HEK293 (cell line): ENCODE results near the gene OR4N2.
"Not testable (repeated sequence)": the region's sequence is repeated elsewhere in the genome, so short reads cannot be mapped to it uniquely, and the experiment has no call there.

Source experiments
- CTCF ChIA-PET: fragments of 350-600 bp; formaldehyde crosslinking; extraction: SDS; loops from one replicate; lab custom pipeline; 2021; ENCODE audit warnings: antibody characterized with exemption; lab: Yijun Ruan, JAX
- POLR2A ChIA-PET: fragments of 300-600 bp; formaldehyde crosslinking; extraction: SDS; loops from one replicate; lab custom pipeline; 2020; ENCODE audit warnings: antibody characterized with exemption, inconsistent platforms; lab: Yijun Ruan, JAX
- H3K27ac ChIP-seq: fragments of 200-500 bp; sonication (Bioruptor generic); 2 replicates; pipeline ENCODE4 v1.5.1; 2014; ENCODE audit warnings: low read depth, low read length, control low read depth, inconsistent platforms; ENCODE audit errors: extremely low read depth
- H3K36me3 ChIP-seq, 2 experiments: fragments of 200-500 bp in 1 of 2; sonication (Bioruptor generic) in 1 of 2; 1 replicate in 1 of 2; 2 replicates in 1 of 2; pipeline ENCODE4 v1.5.1; 2014 to 2017; ENCODE audit warnings: inconsistent platforms in 2 of 2, low read length in 2 of 2; ENCODE audit not compliant: control insufficient read depth in 2 of 2, insufficient read depth in 1 of 2
- H3K4me1 ChIP-seq: fragments of 200-500 bp; sonication (Bioruptor generic); 2 replicates; pipeline ENCODE4 v1.5.1; 2014; ENCODE audit warnings: mild to moderate bottlenecking, low read length, inconsistent platforms; ENCODE audit not compliant: control insufficient read depth, insufficient read depth
- H3K4me3 ChIP-seq: 2 replicates; pipeline ENCODE4 v1.5.1; 2011; ENCODE audit warnings: low read depth, mild to moderate bottlenecking, control low read depth, low read length, moderate library complexity
- H3K9me3 ChIP-seq: fragments of 200-500 bp; sonication (Bioruptor generic); 2 replicates; pipeline ENCODE4 v1.5.1; 2014; ENCODE audit warnings: low read depth, low read length, inconsistent platforms; ENCODE audit not compliant: control insufficient read depth, insufficient read depth
- GLI2 ChIP-seq: fragments of 450-650 bp; formaldehyde crosslinking; IDR thresholded peaks from 2 replicates; pipeline ENCODE4; 2017; ENCODE audit warnings: missing biosample characterization, missing genetic modification characterization, low read depth, borderline replicate concordance
- GLIS1 ChIP-seq: fragments of 450-650 bp; formaldehyde crosslinking; IDR thresholded peaks from 2 replicates; pipeline ENCODE4 v1.5.1; 2016; ENCODE audit warnings: missing biosample characterization, missing genetic modification characterization
- HOXA7 ChIP-seq: sonication (generic); formaldehyde crosslinking; IDR thresholded peaks from 2 replicates; pipeline ENCODE4 v1.8.1; 2022; ENCODE audit warnings: missing genetic modification reagents, borderline replicate concordance
- HOXD13 ChIP-seq: sonication (generic); formaldehyde crosslinking; IDR thresholded peaks from 2 replicates; pipeline ENCODE4 v1.8.0; 2022; ENCODE audit warnings: missing genetic modification reagents, borderline replicate concordance
- KLF1 ChIP-seq: fragments of 450-650 bp; formaldehyde crosslinking; IDR thresholded peaks from 2 replicates; pipeline ENCODE4 v1.5.1; 2016; ENCODE audit warnings: missing biosample characterization, missing genetic modification characterization
- KLF16 ChIP-seq: fragments of 450-650 bp; formaldehyde crosslinking; IDR thresholded peaks from 2 replicates; pipeline ENCODE4 v1.5.1; 2017; ENCODE audit warnings: missing biosample characterization, missing genetic modification characterization
- SETDB1 ChIP-seq: IDR thresholded peaks from one replicate; pipeline ENCODE4 v1.6.1; 2017; ENCODE audit warnings: mild to moderate bottlenecking, low read length, moderate library complexity, mixed read lengths; ENCODE audit not compliant: insufficient read length
- SP2 ChIP-seq: fragments of 450-650 bp; formaldehyde crosslinking; IDR thresholded peaks from 2 replicates; pipeline ENCODE4 v1.5.1; 2016; ENCODE audit warnings: missing biosample characterization, missing genetic modification characterization
- TRIM28 ChIP-seq: IDR thresholded peaks from 2 replicates; pipeline ENCODE4 v1.6.1; 2011; ENCODE audit warnings: low read length, control low read depth, borderline replicate concordance
- YY2 ChIP-seq: fragments of 450-650 bp; formaldehyde crosslinking; IDR thresholded peaks from 2 replicates; pipeline ENCODE4 v1.5.1; 2016; ENCODE audit warnings: missing biosample characterization, missing genetic modification characterization
- ZNF248 ChIP-seq: fragments of 450-650 bp; formaldehyde crosslinking; IDR thresholded peaks from 2 replicates; pipeline ENCODE4 v1.5.1; 2017; ENCODE audit warnings: missing biosample characterization, missing genetic modification characterization
- ZNF324 ChIP-seq: fragments of 450-650 bp; formaldehyde crosslinking; IDR thresholded peaks from 2 replicates; pipeline ENCODE4 v1.5.1; 2016; ENCODE audit warnings: missing biosample characterization, missing genetic modification characterization
- ZNF416 ChIP-seq: fragments of 450-650 bp; formaldehyde crosslinking; IDR thresholded peaks from 2 replicates; pipeline ENCODE4 v1.5.1; 2016; ENCODE audit warnings: missing biosample characterization, missing genetic modification characterization
- ZNF433 ChIP-seq: fragments of 450-650 bp; formaldehyde crosslinking; IDR thresholded peaks from 2 replicates; pipeline ENCODE4 v1.5.1; 2016; ENCODE audit warnings: missing biosample characterization, missing genetic modification characterization, low read depth
- ZNF558 ChIP-seq: fragments of 450-650 bp; formaldehyde crosslinking; IDR thresholded peaks from 2 replicates; pipeline ENCODE4 v1.5.1; 2016; ENCODE audit warnings: missing biosample characterization, missing genetic modification characterization
- ZNF571 ChIP-seq: fragments of 450-650 bp; formaldehyde crosslinking; IDR thresholded peaks from 2 replicates; pipeline ENCODE4 v1.5.0; 2017; ENCODE audit warnings: missing biosample characterization, missing genetic modification characterization
- ZNF596 ChIP-seq: fragments of 450-650 bp; IDR thresholded peaks from 2 replicates; pipeline ENCODE4 v1.5.0; 2018; ENCODE audit warnings: missing biosample characterization, mild to moderate bottlenecking, missing genetic modification characterization, moderate library complexity
- ZNF610 ChIP-seq: fragments of 450-650 bp; formaldehyde crosslinking; IDR thresholded peaks from 2 replicates; pipeline ENCODE4 v1.5.1; 2016; ENCODE audit warnings: missing biosample characterization, missing genetic modification characterization, borderline replicate concordance
- ZNF701 ChIP-seq: fragments of 450-650 bp; formaldehyde crosslinking; IDR thresholded peaks from 2 replicates; pipeline ENCODE4 v1.5.1; 2016; ENCODE audit warnings: missing biosample characterization, missing genetic modification characterization
- ZNF707 ChIP-seq: fragments of 450-650 bp; formaldehyde crosslinking; IDR thresholded peaks from 2 replicates; pipeline ENCODE4 v1.5.1; 2016; ENCODE audit warnings: missing biosample characterization, missing genetic modification characterization
- ZNF791 ChIP-seq: fragments of 450-650 bp; formaldehyde crosslinking; IDR thresholded peaks from 2 replicates; pipeline ENCODE4 v1.5.1; 2016; ENCODE audit warnings: missing biosample characterization, missing genetic modification characterization
- TF ChIP-seq, protein P1 (sequence below): fragments of 450-650 bp; formaldehyde crosslinking; IDR thresholded peaks from 2 replicates; pipeline ENCODE4 v1.5.1; 2016; ENCODE audit warnings: missing biosample characterization, missing genetic modification characterization

Gene OR4N2

GRCh38 chr14:19787318-19787717, 16.3 kb upstream of the OR4N2 start:
- H3K36me3 ChIP-seq, POLR2A ChIA-PET, H3K4me1 ChIP-seq, H3K4me3 ChIP-seq, CTCF ChIA-PET, H3K27ac ChIP-seq, H3K9me3 ChIP-seq: not testable (repeated sequence)

- CTCF ChIA-PET, H3K36me3 ChIP-seq, H3K4me1 ChIP-seq, H3K27ac ChIP-seq, H3K9me3 ChIP-seq, POLR2A ChIA-PET, H3K4me3 ChIP-seq: not testable (repeated sequence)
Observed at GRCh38 chr14:19788150-19788549, 15.4 kb upstream of the OR4N2 start.

DNA sequence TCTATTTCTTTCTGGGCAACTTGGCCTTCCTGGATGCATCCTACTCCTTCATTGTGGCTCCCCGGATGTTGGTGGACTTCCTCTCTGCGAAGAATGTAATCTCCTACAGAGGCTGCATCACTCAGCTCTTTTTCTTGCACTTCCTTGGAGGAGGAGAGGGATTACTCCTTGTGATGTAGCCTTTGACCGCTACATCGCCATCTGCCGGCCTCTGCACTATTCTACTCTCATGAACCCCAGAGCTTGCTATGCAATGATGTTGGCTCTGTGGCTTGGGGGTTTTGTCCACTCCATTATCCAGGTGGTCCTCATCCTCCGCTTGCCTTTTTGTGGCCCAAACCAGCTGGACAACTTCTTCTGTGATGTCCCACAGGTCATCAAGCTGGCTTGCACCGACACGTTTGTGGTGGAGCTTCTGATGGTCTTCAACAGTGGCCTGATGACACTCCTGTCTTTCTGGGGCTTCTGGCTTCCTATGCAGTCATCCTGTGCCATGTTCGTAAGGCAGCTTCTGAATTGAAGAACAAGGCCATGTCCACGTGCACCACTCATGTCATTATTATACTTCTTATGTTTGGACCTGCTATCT, 7.0 kb upstream of the OR4N2 start:
- H3K4me1 ChIP-seq, CTCF ChIA-PET, H3K9me3 ChIP-seq, H3K36me3 ChIP-seq, H3K27ac ChIP-seq, H3K4me3 ChIP-seq: not testable (repeated sequence)
- POLR2A ChIA-PET: interaction anchor here (0.6 kb wide), 1 partner anchor 20 kb away, joined by 6 read pairs; no protein-coding TSS in a partner anchor

GRCh38 chr14:19799880-19800279, 3.7 kb upstream of the OR4N2 start:
- no peaks in the 10 kb centered on the region for H3K9me3 ChIP-seq
- ChIA-PET POLR2A (no interaction called here), CTCF (interaction anchor here (0.6 kb wide), 1 partner anchor 598 kb away, joined by 4 read pairs; no protein-coding TSS in a partner anchor)
- no peak for TF ChIP-seq ZNF416 (tag by site-specific recombination)
- TF ChIP-seq SETDB1: no peak
- no peak for TF ChIP-seq ZNF433 (tag by site-specific recombination)
- TF ChIP-seq GLI2: no peak
- no peak for TF ChIP-seq ZNF707 (tag by site-specific recombination)
- TF ChIP-seq YY2: no peak
- TF ChIP-seq, protein P1, sequence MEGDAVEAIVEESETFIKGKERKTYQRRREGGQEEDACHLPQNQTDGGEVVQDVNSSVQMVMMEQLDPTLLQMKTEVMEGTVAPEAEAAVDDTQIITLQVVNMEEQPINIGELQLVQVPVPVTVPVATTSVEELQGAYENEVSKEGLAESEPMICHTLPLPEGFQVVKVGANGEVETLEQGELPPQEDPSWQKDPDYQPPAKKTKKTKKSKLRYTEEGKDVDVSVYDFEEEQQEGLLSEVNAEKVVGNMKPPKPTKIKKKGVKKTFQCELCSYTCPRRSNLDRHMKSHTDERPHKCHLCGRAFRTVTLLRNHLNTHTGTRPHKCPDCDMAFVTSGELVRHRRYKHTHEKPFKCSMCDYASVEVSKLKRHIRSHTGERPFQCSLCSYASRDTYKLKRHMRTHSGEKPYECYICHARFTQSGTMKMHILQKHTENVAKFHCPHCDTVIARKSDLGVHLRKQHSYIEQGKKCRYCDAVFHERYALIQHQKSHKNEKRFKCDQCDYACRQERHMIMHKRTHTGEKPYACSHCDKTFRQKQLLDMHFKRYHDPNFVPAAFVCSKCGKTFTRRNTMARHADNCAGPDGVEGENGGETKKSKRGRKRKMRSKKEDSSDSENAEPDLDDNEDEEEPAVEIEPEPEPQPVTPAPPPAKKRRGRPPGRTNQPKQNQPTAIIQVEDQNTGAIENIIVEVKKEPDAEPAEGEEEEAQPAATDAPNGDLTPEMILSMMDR (tag by site-specific recombination): no peak
- no peak for TF ChIP-seq HOXD13 (CRISPR knock-in tag)
- TF ChIP-seq, all 188 proteins: peak for 0
- Histone ChIP-seq H3K4me3 (no peak overlapping the region), H3K36me3 (no peaks in the 10 kb centered on the region), H3K4me1 (no peaks in the 10 kb centered on the region), H3K27ac (no peak overlapping the region)

GRCh38 chr14:19800282-19801117, 3.1 kb upstream of the OR4N2 start:
- POLR2A ChIA-PET: no interaction called here
- no peak overlapping the region for H3K4me3 ChIP-seq

More at GRCh38 chr14:19800282-19801117, 3.1 kb upstream of the OR4N2 start:
- Histone ChIP-seq H3K36me3 (no peaks in the 10 kb centered on the region), H3K27ac (no peak overlapping the region), H3K4me1 (no peaks in the 10 kb centered on the region)
- CTCF ChIA-PET: no interaction called here
- TF ChIP-seq HOXA7 (CRISPR knock-in tag) (no peak), ZNF324 (tag by site-specific recombination) (no peak), ZNF596 (tag by site-specific recombination) (no peak), GLIS1 (tag by site-specific recombination) (no peak), ZNF558 (tag by site-specific recombination) (no peak), TRIM28 (no peak), ZNF248 (tag by site-specific recombination) (no peak), ZNF701 (no peak), SP2 (tag by site-specific recombination) (no peak), ZNF791 (tag by site-specific recombination) (no peak), ZNF610 (no peak), KLF16 (tag by site-specific recombination) (no peak), KLF1 (tag by site-specific recombination) (no peak), ZNF571 (tag by site-specific recombination) (no peak), YY2 (no peak)
- TF ChIP-seq, all 188 proteins: peak for 0
- no peaks in the 10 kb centered on the region for H3K9me3 ChIP-seq
